ENCODE results near the gene CD40. TPM values are rescaled to one million over a fixed set of nuclear protein-coding genes. Genes with fewer than 3 reads are reported as not detected.

Gene CD40
- total RNA-seq, 1 experiment from 2014 or later: 1.5 TPM

DNA sequence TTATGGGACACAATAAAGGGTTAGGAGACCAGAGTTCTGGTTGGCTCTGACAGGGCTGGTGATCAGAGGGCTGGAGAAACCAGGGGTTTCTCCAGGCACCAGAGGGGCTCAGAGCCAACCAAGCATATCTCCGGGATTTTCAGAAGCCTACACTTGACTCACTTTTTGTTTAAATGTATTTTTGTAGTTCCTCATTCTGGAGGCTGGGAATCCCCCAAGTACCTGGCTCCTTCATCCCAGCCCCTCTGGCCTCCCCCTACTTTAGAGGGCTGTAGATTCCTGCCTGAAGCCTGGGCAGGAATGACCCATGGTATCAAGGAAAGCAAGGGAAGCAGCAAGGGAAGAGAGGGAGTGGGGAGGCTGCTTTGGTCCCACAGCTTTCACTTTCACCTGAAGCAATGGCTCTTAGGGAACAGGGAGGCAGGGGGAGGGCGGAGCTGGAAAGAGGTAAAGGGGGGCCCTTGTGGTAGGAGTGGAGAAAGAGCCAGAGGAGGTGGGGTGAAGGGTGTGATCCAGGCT lies 973 bp downstream of the CD40 start:
- peaks cover 6% of the 10 kb centered on the region for H3K36me3 Mint-ChIP-seq (ENCODE audit: insufficient read depth, unreplicated experiment)
- H3K27ac Mint-ChIP-seq (ENCODE audit: low read depth, unreplicated experiment): no peak overlapping the region
- TF ChIP-seq, protein P1, sequence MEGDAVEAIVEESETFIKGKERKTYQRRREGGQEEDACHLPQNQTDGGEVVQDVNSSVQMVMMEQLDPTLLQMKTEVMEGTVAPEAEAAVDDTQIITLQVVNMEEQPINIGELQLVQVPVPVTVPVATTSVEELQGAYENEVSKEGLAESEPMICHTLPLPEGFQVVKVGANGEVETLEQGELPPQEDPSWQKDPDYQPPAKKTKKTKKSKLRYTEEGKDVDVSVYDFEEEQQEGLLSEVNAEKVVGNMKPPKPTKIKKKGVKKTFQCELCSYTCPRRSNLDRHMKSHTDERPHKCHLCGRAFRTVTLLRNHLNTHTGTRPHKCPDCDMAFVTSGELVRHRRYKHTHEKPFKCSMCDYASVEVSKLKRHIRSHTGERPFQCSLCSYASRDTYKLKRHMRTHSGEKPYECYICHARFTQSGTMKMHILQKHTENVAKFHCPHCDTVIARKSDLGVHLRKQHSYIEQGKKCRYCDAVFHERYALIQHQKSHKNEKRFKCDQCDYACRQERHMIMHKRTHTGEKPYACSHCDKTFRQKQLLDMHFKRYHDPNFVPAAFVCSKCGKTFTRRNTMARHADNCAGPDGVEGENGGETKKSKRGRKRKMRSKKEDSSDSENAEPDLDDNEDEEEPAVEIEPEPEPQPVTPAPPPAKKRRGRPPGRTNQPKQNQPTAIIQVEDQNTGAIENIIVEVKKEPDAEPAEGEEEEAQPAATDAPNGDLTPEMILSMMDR (IDR thresholded peaks at IDR 0.05; ENCODE audit: unreplicated experiment): no peak
- POLR2A ChIA-PET: no interaction called here
- H3K4me1 Mint-ChIP-seq (ENCODE audit: insufficient read depth, unreplicated experiment): peaks cover 7% of the 10 kb centered on the region
- H3K4me3 Mint-ChIP-seq (ENCODE audit: unreplicated experiment): no peak overlapping the region
- intact Hi-C loops (cut with micrococcal nuclease): no loop called here
- H3K9me3 Mint-ChIP-seq (ENCODE audit: unreplicated experiment): no peaks in the 10 kb centered on the region
- H3K27me3 Mint-ChIP-seq (ENCODE audit: insufficient read depth, unreplicated experiment): peaks cover 11% of the 10 kb centered on the region
- CTCF ChIA-PET: interaction anchor here (0.6 to 2.7 kb wide), 5 partner anchors 11 to 393 kb away, joined by 3 to 18 read pairs (median 3); no protein-coding TSS in a partner anchor
- no peak for DNase-seq (ENCODE audit: unreplicated experiment)
- BruUV-seq (replicated peaks): no TSS peak

- intact Hi-C loops (cut with micrococcal nuclease): no loop called here
- no TSS peak for BruUV-seq (replicated peaks)
- H3K9me3 Mint-ChIP-seq (ENCODE audit: unreplicated experiment): no peaks in the 10 kb centered on the region
- H3K27me3 Mint-ChIP-seq (ENCODE audit: insufficient read depth, unreplicated experiment): peaks cover 13% of the 10 kb centered on the region
- ChIA-PET POLR2A (interaction anchor here (0.7 kb wide), 1 partner anchor 114 kb away, joined by 3 read pairs; no protein-coding TSS in a partner anchor), CTCF (interaction anchor here (0.6 to 2.7 kb wide), 5 partner anchors 12 to 393 kb away, joined by 3 to 18 read pairs (median 3); no protein-coding TSS in a partner anchor)
- no peak overlapping the region for H3K4me3 Mint-ChIP-seq (ENCODE audit: unreplicated experiment)
- peaks cover 7% of the 10 kb centered on the region for H3K4me1 Mint-ChIP-seq (ENCODE audit: insufficient read depth, unreplicated experiment)
- peaks cover 6% of the 10 kb centered on the region for H3K36me3 Mint-ChIP-seq (ENCODE audit: insufficient read depth, unreplicated experiment)
- TF ChIP-seq, protein P1 (IDR thresholded peaks at IDR 0.05; ENCODE audit: unreplicated experiment): no peak
- no peak overlapping the region for H3K27ac Mint-ChIP-seq (ENCODE audit: low read depth, unreplicated experiment)
- no peak for DNase-seq (ENCODE audit: unreplicated experiment)
These were observed 1.4 kb downstream of the CD40 start for GRCh38 chr20:46119547-46119946.

DNA sequence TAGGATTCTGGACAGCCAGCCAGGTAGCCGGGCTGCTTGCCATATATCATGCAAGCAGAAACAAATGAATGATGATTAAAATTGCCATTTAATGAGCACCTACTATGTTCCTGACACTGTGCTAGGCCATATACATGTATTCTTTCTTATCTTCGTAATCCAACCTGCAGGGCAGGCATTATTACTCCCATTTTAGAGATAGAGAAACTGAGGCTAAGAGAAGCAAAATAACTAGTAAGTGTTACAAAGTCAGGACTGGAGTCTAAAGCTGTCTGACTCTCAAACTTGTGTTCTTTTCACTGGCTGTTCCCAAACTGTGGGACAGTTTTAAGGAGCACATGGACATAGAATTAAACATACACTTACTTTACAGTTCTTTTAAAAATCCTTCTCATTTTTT lies 2.0 kb downstream of the CD40 start:
- CTCF ChIA-PET: interaction anchor here (0.9 to 2.7 kb wide), 6 partner anchors 9 to 229 kb away, joined by 3 to 18 read pairs (median 4); no protein-coding TSS in a partner anchor
- no peak overlapping the region for H3K27ac Mint-ChIP-seq (ENCODE audit: low read depth, unreplicated experiment)
- no peaks in the 10 kb centered on the region for H3K9me3 Mint-ChIP-seq (ENCODE audit: unreplicated experiment)
- peaks cover 6% of the 10 kb centered on the region for H3K36me3 Mint-ChIP-seq (ENCODE audit: insufficient read depth, unreplicated experiment)
- no TSS peak for BruUV-seq (replicated peaks)
- intact Hi-C loops (cut with micrococcal nuclease): no loop called here
- TF ChIP-seq, protein P1 (IDR thresholded peaks at IDR 0.05; ENCODE audit: unreplicated experiment): no peak
- DNase-seq (ENCODE audit: unreplicated experiment): no peak
- H3K27me3 Mint-ChIP-seq (ENCODE audit: insufficient read depth, unreplicated experiment): peaks cover 13% of the 10 kb centered on the region
- peaks cover 7% of the 10 kb centered on the region for H3K4me1 Mint-ChIP-seq (ENCODE audit: insufficient read depth, unreplicated experiment)
- no peak overlapping the region for H3K4me3 Mint-ChIP-seq (ENCODE audit: unreplicated experiment)
- POLR2A ChIA-PET: interaction anchor here (0.5 to 1.0 kb wide), 3 partner anchors 31 to 115 kb away, joined by 3 to 4 read pairs (median 3); no protein-coding TSS in a partner anchor

DNA sequence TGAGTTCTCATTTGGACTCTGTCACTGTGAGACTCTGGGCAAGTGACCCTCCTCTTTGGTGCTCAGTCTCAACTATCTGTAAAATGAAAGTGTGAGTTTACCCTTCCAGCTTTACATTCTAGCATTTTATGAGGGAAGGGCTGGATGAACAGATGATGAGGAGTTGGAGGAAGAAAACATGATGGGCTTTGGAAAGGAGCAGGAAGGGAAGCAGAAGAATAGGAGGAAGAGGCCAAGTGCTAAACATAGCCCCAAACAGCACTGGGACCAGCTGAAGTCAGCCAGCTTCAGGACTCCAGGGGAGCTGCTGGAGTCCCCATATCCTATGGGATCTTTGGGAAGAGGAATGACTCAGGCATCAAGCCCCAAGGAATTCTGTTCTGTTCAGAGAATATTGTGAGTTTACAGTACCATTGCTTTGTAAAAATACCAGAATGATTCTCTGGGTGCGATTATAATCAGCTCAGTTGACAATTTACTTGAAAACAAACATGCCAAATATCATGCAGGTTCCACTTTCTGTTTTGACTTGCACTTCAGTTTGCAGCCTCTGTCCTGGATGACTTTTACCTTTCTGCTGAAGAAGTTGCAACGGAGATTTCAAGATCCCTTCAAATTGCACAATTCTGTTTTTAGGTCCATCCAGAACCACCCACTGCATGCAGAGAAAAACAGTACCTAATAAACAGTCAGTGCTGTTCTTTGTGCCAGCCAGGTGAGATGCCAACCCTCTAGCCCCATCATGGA lies 3.2 kb downstream of the CD40 start:
- H3K27me3 Mint-ChIP-seq (ENCODE audit: insufficient read depth, unreplicated experiment): peaks cover 20% of the 10 kb centered on the region
- peaks cover 6% of the 10 kb centered on the region for H3K36me3 Mint-ChIP-seq (ENCODE audit: insufficient read depth, unreplicated experiment)
- no peak overlapping the region for H3K4me3 Mint-ChIP-seq (ENCODE audit: unreplicated experiment)
- BruUV-seq (replicated peaks): no TSS peak
- TF ChIP-seq, protein P1 (IDR thresholded peaks at IDR 0.05; ENCODE audit: unreplicated experiment): no peak
- DNase-seq (ENCODE audit: unreplicated experiment): no peak
- H3K27ac Mint-ChIP-seq (ENCODE audit: low read depth, unreplicated experiment): peak overlapping the region; percentile 4
- H3K9me3 Mint-ChIP-seq (ENCODE audit: unreplicated experiment): no peaks in the 10 kb centered on the region
- H3K4me1 Mint-ChIP-seq (ENCODE audit: insufficient read depth, unreplicated experiment): peaks cover 7% of the 10 kb centered on the region
- ChIA-PET POLR2A (interaction anchor here (0.7 to 1.0 kb wide), 2 partner anchors 33 to 338 kb away, joined by 3 read pairs; no protein-coding TSS in a partner anchor), CTCF (interaction anchor here (0.8 kb wide), 1 partner anchor 11 kb away, joined by 5 read pairs; no protein-coding TSS in a partner anchor)
- intact Hi-C loops (cut with micrococcal nuclease): no loop called here

Measured in MCF 10A (cell line).